ENCODE measurements around the gene POLA1.

POLA1 gene

DNA sequence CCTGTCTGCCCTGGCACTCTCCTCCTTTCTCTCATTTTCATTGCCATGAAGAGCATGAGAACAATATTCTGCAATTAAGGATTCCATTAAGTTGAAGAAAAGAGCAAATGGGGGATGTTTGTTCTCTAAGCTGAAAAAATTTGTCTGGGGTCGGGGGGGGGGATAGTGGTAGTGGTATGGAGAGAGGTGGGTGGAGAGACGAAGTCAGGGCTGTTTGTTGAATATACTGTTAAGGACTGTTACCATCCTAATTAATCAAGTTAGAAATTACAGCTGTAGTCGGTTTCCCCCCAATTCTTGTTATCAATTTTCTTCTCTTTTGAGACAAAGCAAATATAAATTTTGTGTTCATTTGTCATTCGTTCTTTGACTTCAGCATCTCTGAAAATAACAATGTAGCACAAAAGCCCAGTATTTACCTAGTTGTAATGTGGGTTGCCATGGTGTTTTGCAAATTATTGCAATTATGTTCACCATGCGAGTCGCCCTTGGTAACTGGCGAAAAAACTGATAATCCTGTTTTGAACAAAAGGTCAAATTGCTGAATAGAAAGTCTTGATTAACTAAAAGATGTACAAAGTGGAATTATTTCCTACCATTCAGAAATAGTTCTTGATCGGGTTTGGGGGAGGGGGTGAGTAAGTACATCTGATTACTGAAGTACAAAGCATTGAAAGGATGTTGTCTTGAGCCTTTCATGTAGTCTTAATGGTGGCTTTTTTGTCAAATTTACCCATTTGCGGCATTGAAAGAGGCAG is 183.0 kb downstream of the POLA1 start:
- no peak for DNase-seq (ENCODE audit: low spot score)

DNA sequence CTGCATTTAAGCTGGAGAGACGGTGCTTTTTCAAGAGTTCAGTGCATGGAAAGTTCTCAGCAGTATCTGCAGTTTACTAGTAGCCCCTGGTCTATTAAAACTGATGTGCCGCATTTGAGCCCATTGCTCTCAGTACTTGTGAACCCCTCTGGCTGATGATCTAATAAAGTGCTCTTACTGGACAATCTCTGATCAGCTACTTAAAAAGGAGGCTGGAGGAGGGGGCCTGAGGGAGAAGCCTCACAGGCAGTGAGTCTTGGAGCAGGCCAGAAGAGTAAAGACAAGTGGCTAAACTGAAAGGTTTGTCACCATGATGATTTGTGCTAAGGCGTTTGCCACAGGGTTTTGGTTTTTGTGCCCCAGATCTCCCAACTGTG is 183.6 kb downstream of the POLA1 start:
- DNase-seq (ENCODE audit: low spot score) = no peak

DNA sequence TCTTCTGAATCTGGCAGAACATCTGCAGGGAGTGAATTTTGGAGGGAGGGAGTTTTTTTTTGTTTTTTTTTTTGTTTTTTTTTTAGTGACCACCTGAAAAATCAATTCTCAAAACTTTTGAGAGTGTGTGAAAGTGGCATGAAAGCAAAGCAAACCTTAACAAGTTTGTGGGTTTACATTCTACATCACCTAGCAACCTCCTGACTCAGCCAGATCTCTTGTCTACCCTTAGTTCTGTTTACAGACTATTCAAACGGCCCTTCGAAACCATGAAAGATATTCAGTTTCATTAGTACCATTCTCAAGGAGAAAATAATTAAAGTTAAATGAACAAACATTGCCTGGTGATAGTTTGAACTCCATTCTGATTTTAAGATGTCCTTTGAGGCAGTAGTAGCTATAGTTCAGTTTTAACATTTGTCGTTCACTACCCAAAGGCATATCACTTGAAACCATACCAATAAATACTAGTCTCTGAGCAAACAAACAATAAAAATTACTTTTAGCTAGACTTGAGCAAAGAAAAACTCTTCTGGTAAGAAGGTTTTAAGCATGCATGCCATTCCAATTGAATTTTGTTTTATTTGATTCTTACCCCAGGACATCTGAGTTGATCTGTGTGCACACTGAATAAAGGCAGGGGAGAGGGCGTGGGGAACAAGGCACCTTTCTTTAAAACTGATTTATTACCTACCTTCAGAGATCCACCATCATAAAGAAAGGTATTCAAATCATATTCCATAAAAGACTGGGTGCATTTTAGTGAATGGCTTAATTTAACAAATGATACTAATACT is 184.3 kb downstream of the POLA1 start:
- no peak for DNase-seq (ENCODE audit: low spot score)

DNA sequence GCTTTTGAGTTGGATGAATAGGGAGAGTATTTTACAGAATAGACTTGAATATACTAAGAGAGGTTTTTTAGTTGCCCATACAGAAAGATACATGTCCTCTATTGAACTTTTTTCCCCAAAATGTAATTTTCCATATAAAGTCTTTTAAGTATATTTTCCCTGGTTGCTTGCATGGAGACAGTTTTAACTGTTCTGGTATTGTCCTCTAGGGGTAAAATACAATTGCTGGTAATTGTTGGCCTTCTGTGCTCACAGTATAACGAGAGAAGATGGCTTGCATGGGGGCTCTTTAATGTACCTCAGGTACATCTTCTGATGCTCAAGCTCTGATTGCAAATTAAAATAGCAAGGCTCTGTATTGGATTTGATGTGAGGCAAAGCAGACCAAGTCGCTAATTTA is 186.0 kb downstream of the POLA1 start:
- no peak for DNase-seq (ENCODE audit: low spot score)

DNA sequence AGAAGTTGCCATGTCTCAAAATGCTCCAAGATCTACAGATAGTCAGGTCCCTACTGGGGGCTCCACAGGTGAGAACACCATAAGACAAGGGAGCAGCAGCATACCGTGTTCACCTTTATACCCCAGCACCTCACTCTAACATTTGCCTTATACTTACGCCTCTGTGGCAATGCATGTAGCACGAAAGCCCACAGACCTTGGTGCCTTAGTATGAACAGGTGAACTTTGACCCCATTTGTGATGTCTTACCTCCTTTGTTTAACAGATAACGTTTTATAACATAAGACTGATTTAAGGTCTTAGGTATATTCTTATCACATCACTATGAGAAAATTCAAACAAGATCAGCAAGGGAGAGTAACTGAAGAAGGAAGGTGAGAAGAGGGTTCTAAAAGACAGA is 193.2 kb downstream of the POLA1 start:
- DNase-seq (ENCODE audit: low spot score) = no peak

DNA sequence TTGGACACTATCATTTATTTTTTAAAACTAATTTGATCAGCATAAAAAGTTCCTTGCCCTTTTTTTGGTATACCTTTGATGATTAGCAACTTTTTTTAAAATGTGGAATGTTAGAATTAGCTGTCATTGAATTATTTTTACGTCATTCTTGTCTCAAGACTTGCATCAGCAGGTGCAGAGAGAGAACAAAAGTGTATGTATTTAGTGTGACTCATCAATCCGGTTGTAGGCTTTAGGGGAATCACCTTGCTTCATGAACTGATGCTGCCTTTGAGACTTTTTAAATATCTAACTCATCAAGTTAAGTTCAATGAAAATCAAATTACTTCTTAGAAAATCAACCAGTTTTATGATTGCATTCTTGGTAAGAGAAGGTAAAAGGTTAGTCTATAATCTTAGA is 197.0 kb downstream of the POLA1 start:
- DNase-seq (ENCODE audit: low spot score) = no peak

DNA sequence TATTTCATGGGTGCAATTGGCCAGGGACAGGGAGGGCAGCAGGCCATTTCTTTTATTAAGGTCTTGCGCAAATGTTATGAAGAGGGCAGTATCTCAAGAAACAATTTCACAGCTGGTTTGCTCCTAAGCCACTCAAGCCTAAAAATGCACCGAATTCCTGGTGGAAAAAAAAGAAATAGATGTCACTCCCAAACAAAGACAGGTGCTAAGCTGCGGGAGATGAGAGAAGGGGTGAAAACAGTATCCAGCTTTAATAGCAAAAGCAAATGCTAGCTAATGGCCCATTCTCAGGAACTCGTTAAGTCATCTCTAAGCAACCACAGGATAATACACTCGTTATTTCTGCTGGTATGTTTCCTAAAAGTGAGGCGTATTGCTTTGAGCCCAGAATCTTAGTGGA is 205.7 kb downstream of the POLA1 start:
- no peak for DNase-seq (ENCODE audit: low spot score)

DNA sequence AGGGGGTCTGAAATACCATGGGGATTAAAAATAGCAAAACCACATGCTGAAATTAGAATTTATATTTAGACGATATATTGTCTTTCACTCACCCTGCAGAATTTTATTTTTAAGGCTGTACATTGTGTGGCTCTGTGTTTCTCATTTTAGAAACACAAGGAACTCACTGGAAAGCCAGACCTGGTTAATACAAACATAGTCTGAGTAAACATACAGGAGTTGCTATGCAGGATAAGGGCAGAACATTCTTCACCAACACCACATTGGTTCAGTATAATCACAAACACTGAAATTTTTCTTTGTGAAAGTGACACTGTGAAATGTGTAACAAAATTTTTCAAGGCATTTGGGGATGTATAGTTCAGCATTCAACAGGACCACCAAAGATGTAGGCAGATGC is 206.5 kb downstream of the POLA1 start:
- no peak for DNase-seq (ENCODE audit: low spot score)

DNA sequence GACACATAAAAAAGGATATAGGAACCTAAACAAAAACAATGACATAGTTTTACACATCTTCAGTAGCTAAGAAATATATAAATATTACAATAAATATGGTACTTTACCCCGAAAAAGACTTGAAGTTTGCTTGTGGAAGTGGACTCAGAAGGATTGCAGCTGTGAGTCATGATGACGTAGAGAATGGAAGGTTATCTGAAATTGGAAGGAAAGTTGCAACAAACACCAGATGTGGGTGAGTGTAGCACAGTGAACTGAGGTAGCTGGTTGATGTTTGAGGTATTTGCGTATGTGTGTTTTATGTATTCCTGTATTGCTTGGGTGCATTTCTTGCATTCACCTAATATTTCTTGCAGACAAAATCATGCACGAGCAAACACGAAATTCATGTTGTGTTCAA is 209.1 kb downstream of the POLA1 start:
- peak; percentile 21 for DNase-seq (ENCODE audit: low spot score)

DNA sequence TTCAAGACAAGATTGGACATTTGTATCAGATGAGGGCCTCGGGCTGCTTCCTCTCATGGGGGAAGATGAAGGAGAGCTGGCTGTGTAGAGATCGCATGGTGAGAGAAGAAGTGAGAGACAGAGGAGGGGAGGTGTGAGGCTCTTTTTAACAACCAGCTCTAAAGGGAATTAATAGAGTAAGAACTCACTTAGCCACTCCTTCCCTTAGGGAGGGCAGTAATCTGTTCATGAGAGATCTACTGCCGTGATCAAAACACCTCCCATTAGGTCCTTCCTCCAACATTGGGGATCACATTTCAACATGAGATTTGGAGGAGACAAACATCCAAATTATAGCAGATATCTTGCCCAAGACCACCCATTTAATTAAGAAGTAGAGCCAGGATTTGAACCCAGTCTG is 225.0 kb downstream of the POLA1 start:
- no peak for DNase-seq (ENCODE audit: low spot score)

DNA sequence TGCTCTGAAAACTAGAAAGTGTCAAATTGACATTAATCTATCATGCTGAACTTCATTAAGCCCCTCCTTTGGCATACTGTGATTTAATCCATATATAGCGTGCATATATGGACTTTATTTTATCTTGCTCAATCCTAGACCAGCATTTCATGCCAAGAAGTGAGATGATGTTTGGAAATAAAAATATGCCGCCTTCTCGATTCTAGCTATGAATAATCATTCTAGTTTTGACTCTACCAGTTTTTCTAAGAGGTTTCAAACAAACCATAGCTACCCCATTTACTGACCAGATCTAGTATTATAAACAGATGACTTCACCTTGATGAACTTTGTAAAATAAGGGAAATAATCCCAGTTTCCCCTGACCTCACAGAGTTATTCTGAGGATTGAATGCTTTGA is 227.1 kb downstream of the POLA1 start:
- DNase-seq (ENCODE audit: low spot score) = no peak

DNA sequence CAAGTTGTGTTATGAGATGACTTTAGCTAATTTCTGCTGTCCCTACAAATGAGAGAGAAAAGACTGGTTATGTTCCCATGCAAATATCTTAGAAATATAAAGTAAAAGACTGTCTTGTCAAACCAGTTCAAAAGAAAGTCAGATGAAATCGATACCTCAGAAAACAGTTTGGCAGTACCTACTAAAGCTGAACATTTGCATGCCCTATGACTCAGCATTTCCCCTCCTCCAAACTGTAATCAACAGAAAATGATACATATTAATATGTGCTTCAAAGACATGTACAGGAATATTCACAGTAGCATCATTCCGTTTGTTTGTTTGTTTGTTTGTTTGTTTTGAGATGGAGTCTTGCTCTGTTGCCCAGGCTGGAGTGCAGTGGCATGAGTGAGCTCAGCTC is 231.7 kb downstream of the POLA1 start:
- no peak for DNase-seq (ENCODE audit: low spot score)

DNA sequence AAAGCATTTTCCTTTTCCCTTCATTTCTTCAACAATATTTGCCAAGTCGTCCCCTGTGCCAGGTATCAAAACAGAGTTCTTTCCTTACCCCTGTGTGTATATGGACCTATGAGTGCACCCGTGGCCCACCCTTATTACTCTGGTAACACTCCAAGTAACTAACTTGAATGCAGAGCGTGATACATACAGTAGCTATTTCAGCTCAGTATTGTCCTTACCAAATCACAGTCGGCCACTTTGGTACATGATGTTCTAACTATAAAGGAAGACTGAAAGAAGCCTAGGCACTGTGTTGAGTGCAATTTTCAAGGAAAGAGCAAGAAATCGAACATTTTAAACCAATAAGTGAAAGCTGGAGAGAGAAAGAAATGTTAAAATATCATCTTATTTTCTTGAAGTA is 233.7 kb downstream of the POLA1 start:
- no peak for DNase-seq (ENCODE audit: low spot score)

DNA sequence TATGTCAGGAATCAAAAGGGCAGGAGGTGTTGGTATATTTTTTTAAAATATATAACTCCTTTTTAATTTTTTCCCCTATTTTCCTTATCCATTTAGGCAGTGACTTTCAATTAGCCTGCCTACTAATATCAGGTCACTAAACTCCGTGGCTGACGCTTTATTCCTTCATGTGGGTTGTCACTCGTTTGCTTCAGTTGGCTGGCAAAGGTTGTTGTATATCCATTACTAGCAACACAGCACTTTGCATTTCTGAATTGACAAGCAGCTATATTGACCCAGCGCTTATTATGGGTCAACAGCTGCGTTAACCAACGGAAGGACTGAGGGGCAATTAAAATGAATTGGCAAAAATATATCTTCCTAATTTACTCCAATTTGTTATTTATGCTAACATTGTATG is 234.4 kb downstream of the POLA1 start:
- no peak for DNase-seq (ENCODE audit: low spot score)

DNA sequence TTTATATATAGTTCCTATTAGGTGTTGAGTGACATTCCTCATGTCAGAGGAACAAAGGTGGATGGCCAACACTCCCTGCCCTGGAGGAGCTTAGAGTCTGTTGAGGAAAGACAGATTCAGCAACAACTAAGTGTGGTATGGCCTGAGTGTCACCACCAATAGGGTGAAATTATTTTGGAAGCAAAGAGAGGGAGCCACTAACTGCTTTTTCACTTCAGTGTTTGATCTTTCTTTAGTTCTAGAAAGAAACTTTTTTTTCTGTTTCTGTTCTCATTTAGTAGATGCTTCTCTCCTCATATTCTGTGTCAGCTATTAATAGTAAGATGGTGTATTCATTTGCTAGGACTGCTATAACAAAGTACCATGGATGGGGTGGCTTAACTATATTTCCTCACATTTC is 240.6 kb downstream of the POLA1 start:
- DNase-seq (ENCODE audit: low spot score) = no peak

DNA sequence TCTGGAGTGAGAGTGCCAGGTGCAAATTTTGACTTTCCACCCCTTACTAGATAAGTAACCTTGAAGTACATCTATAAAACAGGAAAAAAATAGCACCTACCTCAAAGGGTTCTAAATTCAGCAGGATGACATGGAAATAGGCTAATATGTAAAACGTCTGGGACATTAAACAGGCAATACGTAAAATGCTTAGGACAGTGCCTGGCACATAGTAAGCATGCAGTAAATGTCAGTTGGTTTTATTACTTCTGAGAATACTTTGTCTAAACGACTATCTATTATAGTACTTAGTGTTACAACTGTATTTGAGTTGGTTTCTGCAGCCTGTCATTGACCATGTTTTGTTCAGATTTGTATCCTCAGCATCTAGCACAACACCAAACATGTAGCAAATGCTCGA is 251.3 kb downstream of the POLA1 start:
- no peak for DNase-seq (ENCODE audit: low spot score)

DNA sequence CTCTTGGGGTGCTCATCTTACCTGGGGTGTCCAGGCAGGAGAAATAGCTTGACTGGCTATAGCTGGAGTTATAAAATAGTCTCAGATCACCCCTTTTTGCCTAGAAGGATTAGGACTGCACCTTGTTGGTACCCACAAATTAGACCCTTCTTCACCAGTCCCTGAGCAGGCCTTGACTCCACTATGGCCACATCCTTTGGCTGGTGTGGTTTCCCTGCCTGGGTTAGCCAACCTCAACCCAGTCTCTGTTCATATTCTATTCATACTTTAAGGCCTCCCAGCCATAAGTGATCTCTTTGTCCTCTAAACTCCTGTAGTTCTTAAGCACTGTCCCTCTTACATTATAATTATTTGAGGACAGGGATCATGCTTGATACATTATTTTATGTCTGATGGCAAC is 252.7 kb downstream of the POLA1 start:
- no peak for DNase-seq (ENCODE audit: low spot score)

DNA sequence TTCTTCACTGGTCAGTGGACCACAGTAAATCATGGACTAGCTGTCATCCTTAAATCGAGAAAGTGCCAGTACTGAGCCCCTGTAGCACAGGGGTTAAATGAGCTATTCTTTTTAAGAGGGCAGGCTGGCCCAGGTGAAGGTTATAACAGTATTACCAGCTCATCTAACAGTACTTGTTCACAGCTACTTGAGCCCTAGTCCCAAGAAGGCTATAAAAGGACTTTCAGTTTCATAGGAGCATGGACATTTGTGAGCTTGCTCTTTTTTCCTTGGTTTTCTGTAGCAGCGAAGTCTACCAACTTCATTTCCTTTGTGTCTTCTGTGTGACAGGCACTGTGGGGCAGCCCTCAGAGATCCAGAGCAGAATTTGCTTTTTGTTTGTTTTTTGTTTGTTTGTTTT is 261.0 kb downstream of the POLA1 start:
- DNase-seq (ENCODE audit: low spot score) = no peak

DNA sequence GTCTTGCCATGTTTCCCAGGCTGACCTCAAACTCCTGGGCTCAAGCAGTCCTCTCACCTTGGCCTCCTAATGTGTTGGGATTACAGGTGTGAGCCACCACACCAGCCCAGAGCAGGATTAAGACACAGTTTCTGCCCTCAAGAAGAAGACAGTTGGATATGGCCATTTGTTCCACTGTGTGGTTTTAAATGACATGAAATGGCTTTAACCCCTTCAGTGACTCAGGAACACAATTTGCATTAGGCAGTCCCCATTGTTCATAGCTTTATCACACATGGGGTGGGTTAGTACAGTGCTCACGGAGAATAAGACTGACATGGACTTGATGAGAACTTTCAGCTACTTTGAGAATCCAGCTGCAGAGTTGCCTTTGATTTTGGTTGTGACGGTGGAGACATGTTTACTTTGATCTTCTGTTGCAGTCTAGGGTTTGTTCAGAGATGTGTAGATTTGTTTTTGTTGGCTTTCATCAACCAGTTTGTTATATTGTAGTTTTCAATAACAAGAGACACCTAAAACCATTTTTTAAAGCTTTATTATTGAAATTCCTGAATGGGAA is 261.7 kb downstream of the POLA1 start:
- DNase-seq (ENCODE audit: low spot score) = no peak

DNA sequence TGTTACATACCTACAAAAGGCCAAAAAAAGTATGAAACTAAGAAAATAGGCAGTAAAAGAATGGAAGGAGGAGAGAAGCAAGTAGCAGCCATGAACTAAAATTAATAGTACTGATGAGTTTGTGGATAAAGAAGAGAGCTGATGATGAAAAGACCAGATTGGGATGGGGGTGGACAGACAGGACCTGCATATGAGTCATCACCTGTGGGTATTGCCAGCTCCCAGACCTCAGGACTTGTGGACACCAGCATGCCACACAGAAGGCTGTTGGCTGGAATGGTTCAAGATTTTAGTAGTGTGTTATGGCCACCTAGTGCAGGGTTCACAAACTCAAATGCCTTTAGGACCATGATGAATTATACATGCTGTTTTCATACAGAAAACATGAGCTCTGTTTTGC is 263.1 kb downstream of the POLA1 start:
- DNase-seq (ENCODE audit: low spot score) = peak; percentile 14

DNA sequence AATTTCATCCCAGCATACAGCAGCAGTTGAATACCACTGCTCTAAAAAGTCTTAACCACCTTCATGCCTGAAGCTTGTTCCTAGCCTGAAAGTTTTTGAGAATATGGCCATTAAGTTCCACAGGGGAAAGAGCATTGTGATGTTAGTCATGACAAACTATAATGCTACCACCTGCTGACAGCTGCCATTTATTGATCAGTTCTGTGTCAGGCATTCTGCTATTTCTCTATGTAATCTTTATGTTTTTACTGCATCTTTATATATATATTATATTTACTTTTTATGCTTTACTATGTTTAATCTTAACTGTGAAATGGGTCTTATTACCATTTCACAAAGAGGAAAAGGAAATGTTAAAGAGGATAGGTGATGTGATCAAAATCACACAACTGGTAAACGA is 268.1 kb downstream of the POLA1 start:
- no peak for DNase-seq (ENCODE audit: low spot score)

DNA sequence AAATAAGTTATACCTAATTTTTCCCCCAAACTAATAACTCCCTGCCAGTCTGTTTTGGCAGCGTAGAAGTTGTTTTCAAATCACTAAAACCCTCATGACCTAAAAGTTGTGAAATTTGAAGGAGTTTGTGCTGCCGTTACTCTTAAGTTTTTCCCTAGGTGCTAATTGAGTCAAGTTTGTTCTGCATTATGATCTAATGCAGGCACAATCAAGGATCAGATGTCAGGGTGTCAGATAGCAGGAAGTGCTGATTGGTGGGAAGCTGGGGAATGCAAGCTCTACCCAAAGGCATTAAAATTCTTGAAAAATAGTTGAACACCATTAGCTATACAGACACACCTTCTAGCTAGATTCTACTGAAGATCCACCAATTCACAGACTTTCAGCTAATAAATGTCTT is 270.1 kb downstream of the POLA1 start:
- no peak for DNase-seq (ENCODE audit: low spot score)

DNA sequence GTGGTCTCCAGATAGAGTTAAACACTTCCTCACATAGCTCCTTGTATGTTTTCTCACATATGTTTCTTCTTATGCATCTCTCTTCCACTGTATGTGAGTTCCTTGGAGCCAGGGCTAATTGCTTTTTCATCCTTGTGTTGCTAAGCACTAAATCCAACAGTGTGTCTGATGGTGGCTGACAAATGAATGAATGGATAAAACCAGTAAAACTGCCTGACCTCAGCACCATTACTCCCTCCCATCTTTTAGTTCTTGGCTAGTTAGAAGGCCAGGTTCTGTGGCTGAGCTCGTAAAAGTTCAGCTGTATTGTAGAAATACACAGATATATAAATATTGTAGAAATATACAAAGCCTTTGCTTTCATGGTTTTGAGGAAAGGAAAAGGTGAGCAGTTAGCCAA is 271.7 kb downstream of the POLA1 start:
- no peak for DNase-seq (ENCODE audit: low spot score)

DNA sequence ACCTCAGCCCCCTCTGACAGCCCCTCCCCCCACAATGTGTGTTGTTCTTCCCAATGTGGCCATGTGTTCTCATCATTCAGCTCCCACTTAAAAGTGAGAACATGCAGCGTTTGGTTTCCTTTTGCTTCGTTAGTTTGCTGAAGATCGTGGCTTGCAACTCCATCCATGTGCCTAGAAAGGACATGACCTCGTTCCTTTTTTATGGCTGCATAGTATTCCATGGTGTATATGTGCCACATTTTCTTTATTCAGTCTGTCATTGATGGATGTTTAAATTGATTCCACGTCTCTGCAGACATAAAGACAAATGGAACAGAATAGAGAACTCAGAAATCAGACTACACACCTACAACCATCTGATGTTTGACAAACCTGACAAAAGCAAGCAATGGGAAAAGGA is 276.1 kb downstream of the POLA1 start:
- no peak for DNase-seq (ENCODE audit: low spot score)

Data from AG20443 (cell line).